Cardiac septum (tissue), 1 donor: ENCODE results near the gene CLEC16A. TPM values are rescaled to one million over a fixed set of nuclear protein-coding genes. Genes with fewer than 3 reads are reported as not detected.

Source experiments
- DNase-seq: peaks from one replicate; pipeline ENCODE4 v3.0.0-alpha.2; 2020; ENCODE audit warnings: low spot score
- intact Hi-C: fragments of 100-400 bp; cut with DNase I; formaldehyde crosslinking; loops from one replicate; pipeline ENCODE4 v1.14.0; 2022
- total RNA-seq: library from RNA; stranded (reverse); fragmentation: NEBNext Ultra II Directional; extraction: Animal tissue kit (Norgen Biotek cat#: 25700); gene quantifications from one replicate; pipeline ENCODE4 v1.2.1, GENCODE V29; 2021
- donor health status: DM: no; HTN: no; CAD: no.

The CLEC16A gene
- total RNA-seq, 1 donor from 2014 or later: 28.4 TPM

GRCh38 chr16:11225677-11226549 is 281.5 kb downstream of the CLEC16A start:
- intact Hi-C loops: no loop called here

GRCh38 chr16:11229432-11229831 is 285.1 kb downstream of the CLEC16A start:
- intact Hi-C loops: no loop called here
- DNase-seq: no peak

More at GRCh38 chr16:11225677-11226549, 281.5 kb downstream of the CLEC16A start:
- no peak for DNase-seq

- DNase-seq: no peak
- intact Hi-C loops: loop anchor here (2.0 kb wide), 1 partner anchor 59 kb away; no protein-coding TSS in a partner anchor
Measured at GRCh38 chr16:11229906-11230305, 285.5 kb downstream of the CLEC16A start.

- no peak for DNase-seq
Measured at GRCh38 chr16:11231367-11231970, 287.1 kb downstream of the CLEC16A start.

More at GRCh38 chr16:11231367-11231970, 287.1 kb downstream of the CLEC16A start:
- intact Hi-C loops: loop anchor here (2.0 kb wide), 1 partner anchor 61 kb away; no protein-coding TSS in a partner anchor

Other genes with a start within 250 kb of the CLEC16A start
- 0.22 TPM for gene TEKT5, start 249.6 kb upstream of the CLEC16A start, total RNA-seq
- 44.6 TPM for gene NUBP1, start 200.7 kb upstream of the CLEC16A start, total RNA-seq
- 0.13 TPM for gene TVP23A, start 125.8 kb upstream of the CLEC16A start, total RNA-seq
- gene CIITA, start 67.4 kb upstream of the CLEC16A start, total RNA-seq: 7.2 TPM
- 68.1 TPM for gene DEXI, start 2.1 kb upstream of the CLEC16A start, total RNA-seq